ENCODE measurements around the gene XPO5.
"Not testable (repeated sequence)": the region's sequence is repeated elsewhere in the genome, so short reads cannot be mapped to it uniquely, and the experiment has no call there.

Gene XPO5

GRCh38 chr6:43517505-43518357 is 58.1 kb downstream of the XPO5 start:
- DNase-seq (ENCODE audit: low read depth): no peak

GRCh38 chr6:43516697-43517504 is 58.9 kb downstream of the XPO5 start, which contains the start of the genes POLR1C and YIPF3:
TSS of gene POLR1C (plus strand) at chr6:43517089. CDS start at chr6:43517110, 21 bp downstream.
TSS of gene YIPF3 (minus strand) at chr6:43516926. CDS start at chr6:43516807, 119 bp downstream.
- peak; percentile 92 for DNase-seq (ENCODE audit: low read depth)

- DNase-seq (ENCODE audit: low read depth): no peak
Observed at GRCh38 chr6:43516367-43516696, 59.5 kb downstream of the XPO5 start.

GRCh38 chr6:43515808-43516207 is 60.0 kb downstream of the XPO5 start:
- no peak for DNase-seq (ENCODE audit: low read depth)

- no peak for DNase-seq (ENCODE audit: low read depth)
Observed at GRCh38 chr6:43511824-43512415, 63.9 kb downstream of the XPO5 start.

GRCh38 chr6:43510827-43511163 is 65.0 kb downstream of the XPO5 start:
- no peak for DNase-seq (ENCODE audit: low read depth)

- peak; percentile 74 for DNase-seq (ENCODE audit: low read depth)
Observed at GRCh38 chr6:43509984-43510826, 65.6 kb downstream of the XPO5 start, which contains the start of gene LRRC73. TSS of gene LRRC73 (minus strand) at chr6:43510346. CDS start at chr6:43509785, 561 bp downstream.

GRCh38 chr6:43509142-43509983 is 66.5 kb downstream of the XPO5 start:
- DNase-seq (ENCODE audit: low read depth): no peak

GRCh38 chr6:43508481-43509141 is 67.2 kb downstream of the XPO5 start:
- no peak for DNase-seq (ENCODE audit: low read depth)

GRCh38 chr6:43506667-43507471 is 69.0 kb downstream of the XPO5 start:
- DNase-seq (ENCODE audit: low read depth): peak; percentile 63

GRCh38 chr6:43506171-43506570 is 69.7 kb downstream of the XPO5 start:
- no peak for DNase-seq (ENCODE audit: low read depth)

GRCh38 chr6:43505718-43506117 is 70.1 kb downstream of the XPO5 start:
- no peak for DNase-seq (ENCODE audit: low read depth)

GRCh38 chr6:43504756-43505593 is 70.9 kb downstream of the XPO5 start:
- DNase-seq (ENCODE audit: low read depth): no peak

GRCh38 chr6:43503443-43503842 is 72.4 kb downstream of the XPO5 start:
- DNase-seq (ENCODE audit: low read depth): no peak

GRCh38 chr6:43502666-43503065 is 73.2 kb downstream of the XPO5 start:
- no peak for DNase-seq (ENCODE audit: low read depth)

GRCh38 chr6:43500921-43501320 is 74.9 kb downstream of the XPO5 start:
- DNase-seq (ENCODE audit: low read depth): no peak

GRCh38 chr6:43499028-43499815 is 76.6 kb downstream of the XPO5 start:
- no peak for DNase-seq (ENCODE audit: low read depth)

- DNase-seq (ENCODE audit: low read depth): not testable (repeated sequence)
Observed at GRCh38 chr6:43498291-43498690, 77.5 kb downstream of the XPO5 start.
